Keratinocyte (primary cell): ENCODE data around the gene PPEF2. TPM values are rescaled to one million over a fixed set of nuclear protein-coding genes. Genes with fewer than 3 reads are reported as not detected.

ENCODE experiments used
- DNase-seq: peaks from one replicate; pipeline ENCODE4 v3.0.0-alpha.2; 2011; ENCODE audit warnings: low read depth, missing footprints, low spot score
- FAIRE-seq: peaks from 2 replicates; lab custom pipeline; 2011; peaks lifted over from hg19 to GRCh38; lab: Jason Lieb, UNC
- H2AFZ ChIP-seq: 2 replicates; pipeline ENCODE4 v1.6.0; 2012; ENCODE audit warnings: low read length, control low read depth, inconsistent platforms; ENCODE audit not compliant: control insufficient read depth
- H3K27ac ChIP-seq: 2 replicates; pipeline ENCODE4 v1.5.1; 2011; ENCODE audit warnings: low read length; ENCODE audit not compliant: control insufficient read depth, insufficient read depth
- H3K27me3 ChIP-seq: 3 replicates; pipeline ENCODE4 v1.6.0; 2011; ENCODE audit warnings: low read length; ENCODE audit not compliant: control insufficient read depth, insufficient read depth; ENCODE audit errors: extremely low read depth
- H3K36me3 ChIP-seq, 2 experiments: 2 replicates in 1 of 2; 3 replicates in 1 of 2; pipeline ENCODE4 v1.5.1; 2011; ENCODE audit warnings: low read length in 2 of 2, mild to moderate bottlenecking in 1 of 2; ENCODE audit not compliant: control insufficient read depth in 2 of 2, insufficient read depth in 2 of 2; ENCODE audit errors: extremely low read depth in 1 of 2
- H3K4me1 ChIP-seq: 3 replicates; pipeline ENCODE4 v1.5.1; 2011; ENCODE audit warnings: low read length; ENCODE audit not compliant: control insufficient read depth, insufficient read depth; ENCODE audit errors: extremely low read depth
- H3K4me2 ChIP-seq: 3 replicates; pipeline ENCODE4 v1.6.0; 2011; ENCODE audit warnings: low read depth, low read length; ENCODE audit not compliant: control insufficient read depth, insufficient read depth; ENCODE audit errors: extremely low read depth
- H3K4me3 ChIP-seq, 3 experiments: fragments of 200-600 bp in 1 of 3; sonication (generic) in 1 of 3; 2 replicates in 2 of 3; 3 replicates in 1 of 3; pipeline ENCODE4 v1.5.1; 2011 to 2016; ENCODE audit warnings: low read length in 3 of 3, mild to moderate bottlenecking in 3 of 3, control low read depth in 2 of 3, inconsistent platforms in 1 of 3, low read depth in 1 of 3, mixed read lengths in 1 of 3, mixed run types in 1 of 3, moderate library complexity in 1 of 3; ENCODE audit not compliant: control insufficient read depth in 2 of 3, insufficient read depth in 2 of 3; ENCODE audit errors: extremely low read depth in 1 of 3
- H3K79me2 ChIP-seq: 2 replicates; pipeline ENCODE4 v1.6.0; 2012; ENCODE audit warnings: low read length; ENCODE audit not compliant: control insufficient read depth, insufficient read depth
- H3K9ac ChIP-seq: 3 replicates; pipeline ENCODE4 v1.6.0; 2011; ENCODE audit warnings: low read length; ENCODE audit not compliant: control insufficient read depth, insufficient read depth; ENCODE audit errors: extremely low read depth
- H3K9me1 ChIP-seq: 3 replicates; pipeline ENCODE4 v1.6.0; 2011; ENCODE audit warnings: low read length; ENCODE audit not compliant: control insufficient read depth, insufficient read depth; ENCODE audit errors: extremely low read depth
- H3K9me3 ChIP-seq: 2 replicates; pipeline ENCODE4 v1.5.1; 2012; ENCODE audit warnings: low read depth, low read length; ENCODE audit not compliant: control insufficient read depth
- H4K20me1 ChIP-seq: 3 replicates; pipeline ENCODE4 v1.6.0; 2011; ENCODE audit warnings: low read length; ENCODE audit not compliant: control insufficient read depth, insufficient read depth; ENCODE audit errors: extremely low read depth
- EZH2 ChIP-seq: IDR thresholded peaks from one replicate; pipeline ENCODE4 v1.6.1; 2012; ENCODE audit warnings: inconsistent platforms, mild to moderate bottlenecking, low read length, moderate library complexity
- dilution Hi-C: fragments of 300-500 bp; cut with MboI; formaldehyde crosslinking; loops from one replicate; pipeline ENCODE4 v1.7.0; 2020; ENCODE audit warnings: low sequenced_read_pairs; ENCODE audit not compliant: extremely low pct_ligation_motif_present
- polyA plus RNA-seq, 5 experiments: library from polyadenylated mRNA; depleted of rRNA in 3 of 5; stranded (reverse) in 3 of 5; stranded (forward) in 1 of 5; unstranded in 1 of 5; fragments of >200 nt; gene quantifications; 1 replicate in 1 of 5; 2 replicates in 3 of 5; 3 replicates in 1 of 5; pipeline versions ENCODE4 v1.2.1 to v1.2.3, GENCODE V29; 2011 to 2012; ENCODE audit warnings: missing spikeins in 2 of 5, low read depth in 1 of 5, low replicate concordance in 1 of 5
- TF ChIP-seq, protein P1 (sequence below), 3 experiments: IDR thresholded peaks in 1 of 3; conservative IDR thresholded peaks in 1 of 3; optimal IDR thresholded peaks in 1 of 3; 2 replicates in 2 of 3; 3 replicates in 1 of 3; pipeline versions ENCODE3 to v1.5.1; 2011; ENCODE audit warnings: low read length in 3 of 3, mild to moderate bottlenecking in 3 of 3, moderate library complexity in 2 of 3, control low read depth in 1 of 3, inconsistent platforms in 1 of 3; ENCODE audit not compliant: insufficient read depth in 2 of 3; ENCODE audit errors: extremely low read depth in 1 of 3

PPEF2 gene
- polyA plus RNA-seq, 1 donor (not counting 4 experiments of a cell fraction or from before 2014, with no cell fraction given): 0.03 TPM

DNA sequence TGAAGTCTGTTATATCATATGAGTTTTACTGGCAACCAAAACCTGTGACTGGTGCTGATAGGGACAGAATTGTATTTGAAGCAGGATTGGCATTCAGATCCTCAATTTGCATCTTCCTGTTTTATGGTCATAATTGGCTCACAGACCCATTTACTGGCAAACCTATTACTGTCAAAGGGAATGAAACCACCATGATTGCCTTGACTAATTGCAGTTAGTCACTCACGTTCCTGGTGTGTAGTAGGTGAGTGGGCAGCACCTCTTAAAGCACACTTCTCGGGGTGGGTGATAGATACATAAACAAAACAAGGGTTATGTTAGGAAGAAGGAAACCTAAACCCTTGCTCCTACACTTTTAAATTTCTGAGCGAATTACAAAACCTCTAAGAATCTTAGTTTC lies 81.0 kb downstream of the PPEF2 start:
- dilution Hi-C loops: no loop called here
- no peak for DNase-seq
- no peaks in the 10 kb centered on the region for H4K20me1 ChIP-seq
- no peaks in the 10 kb centered on the region for H3K9me3 ChIP-seq
- H3K9me1 ChIP-seq: no peaks in the 10 kb centered on the region
- TF ChIP-seq EZH2: no peak
- TF ChIP-seq, protein P1, sequence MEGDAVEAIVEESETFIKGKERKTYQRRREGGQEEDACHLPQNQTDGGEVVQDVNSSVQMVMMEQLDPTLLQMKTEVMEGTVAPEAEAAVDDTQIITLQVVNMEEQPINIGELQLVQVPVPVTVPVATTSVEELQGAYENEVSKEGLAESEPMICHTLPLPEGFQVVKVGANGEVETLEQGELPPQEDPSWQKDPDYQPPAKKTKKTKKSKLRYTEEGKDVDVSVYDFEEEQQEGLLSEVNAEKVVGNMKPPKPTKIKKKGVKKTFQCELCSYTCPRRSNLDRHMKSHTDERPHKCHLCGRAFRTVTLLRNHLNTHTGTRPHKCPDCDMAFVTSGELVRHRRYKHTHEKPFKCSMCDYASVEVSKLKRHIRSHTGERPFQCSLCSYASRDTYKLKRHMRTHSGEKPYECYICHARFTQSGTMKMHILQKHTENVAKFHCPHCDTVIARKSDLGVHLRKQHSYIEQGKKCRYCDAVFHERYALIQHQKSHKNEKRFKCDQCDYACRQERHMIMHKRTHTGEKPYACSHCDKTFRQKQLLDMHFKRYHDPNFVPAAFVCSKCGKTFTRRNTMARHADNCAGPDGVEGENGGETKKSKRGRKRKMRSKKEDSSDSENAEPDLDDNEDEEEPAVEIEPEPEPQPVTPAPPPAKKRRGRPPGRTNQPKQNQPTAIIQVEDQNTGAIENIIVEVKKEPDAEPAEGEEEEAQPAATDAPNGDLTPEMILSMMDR (optimal IDR thresholded peaks at IDR 0.05 in 1 of 3, IDR thresholded peaks at IDR 0.05 in 1 of 3, conservative IDR thresholded peaks at IDR 0.05 in 1 of 3; ENCODE audit: extremely low read depth in 1 of 3, insufficient read depth in 2 of 3, low read length in 3 of 3): no peak
- no peaks in the 10 kb centered on the region for H3K36me3 ChIP-seq
- no peaks in the 10 kb centered on the region for H3K27me3 ChIP-seq
- no peak overlapping the region for H3K9ac ChIP-seq
- no peak overlapping the region for H3K4me3 ChIP-seq
- H3K4me2 ChIP-seq: no peak overlapping the region
- H3K4me1 ChIP-seq: no peaks in the 10 kb centered on the region
- H2AFZ ChIP-seq: no peak overlapping the region
- no peak for FAIRE-seq
- no peak overlapping the region for H3K27ac ChIP-seq
- H3K79me2 ChIP-seq: no peaks in the 10 kb centered on the region

DNA sequence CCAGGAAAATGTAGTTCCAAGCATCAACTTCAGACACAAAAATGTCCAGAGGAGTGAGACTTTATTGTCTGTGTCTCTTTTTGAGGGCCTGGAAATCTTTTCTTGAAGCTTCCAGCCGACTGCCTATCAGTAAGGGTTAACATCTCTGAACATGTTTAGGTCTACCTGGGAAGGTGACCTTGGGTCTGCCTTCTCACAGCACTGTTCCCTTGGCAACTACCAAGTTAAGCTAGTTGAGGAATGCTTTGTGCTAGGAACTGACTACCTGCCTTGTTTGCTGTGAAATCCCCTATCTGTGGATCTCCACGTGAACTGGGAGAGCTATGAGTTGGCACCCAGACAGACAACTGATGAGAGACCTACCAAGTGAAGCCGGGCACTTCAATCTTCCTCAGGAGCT lies 81.6 kb downstream of the PPEF2 start:
- H3K4me2 ChIP-seq: no peak overlapping the region
- no peak overlapping the region for H2AFZ ChIP-seq
- H3K27ac ChIP-seq: no peak overlapping the region
- H3K9ac ChIP-seq: no peak overlapping the region
- no peaks in the 10 kb centered on the region for H4K20me1 ChIP-seq
- no peaks in the 10 kb centered on the region for H3K9me3 ChIP-seq
- H3K36me3 ChIP-seq: no peaks in the 10 kb centered on the region
- no peaks in the 10 kb centered on the region for H3K27me3 ChIP-seq
- no peak for FAIRE-seq
- H3K4me1 ChIP-seq: no peaks in the 10 kb centered on the region
- H3K9me1 ChIP-seq: no peaks in the 10 kb centered on the region
- no peaks in the 10 kb centered on the region for H3K79me2 ChIP-seq
- dilution Hi-C loops: no loop called here
- TF ChIP-seq, protein P1 (optimal IDR thresholded peaks at IDR 0.05 in 1 of 3, IDR thresholded peaks at IDR 0.05 in 1 of 3, conservative IDR thresholded peaks at IDR 0.05 in 1 of 3; ENCODE audit: extremely low read depth in 1 of 3, insufficient read depth in 2 of 3, low read length in 3 of 3): no peak
- no peak for TF ChIP-seq EZH2
- DNase-seq: no peak
- H3K4me3 ChIP-seq: no peak overlapping the region
